Fibroblast of skin of scalp (primary cell): ENCODE measurements around the gene LPIN1.
"Not testable (repeated sequence)": the region's sequence is repeated elsewhere in the genome, so short reads cannot be mapped to it uniquely, and the experiment has no call there.

Source experiments
- DNase-seq: peaks from one replicate; pipeline ENCODE4 v3.0.0-alpha.2; 2013

Gene LPIN1

DNA sequence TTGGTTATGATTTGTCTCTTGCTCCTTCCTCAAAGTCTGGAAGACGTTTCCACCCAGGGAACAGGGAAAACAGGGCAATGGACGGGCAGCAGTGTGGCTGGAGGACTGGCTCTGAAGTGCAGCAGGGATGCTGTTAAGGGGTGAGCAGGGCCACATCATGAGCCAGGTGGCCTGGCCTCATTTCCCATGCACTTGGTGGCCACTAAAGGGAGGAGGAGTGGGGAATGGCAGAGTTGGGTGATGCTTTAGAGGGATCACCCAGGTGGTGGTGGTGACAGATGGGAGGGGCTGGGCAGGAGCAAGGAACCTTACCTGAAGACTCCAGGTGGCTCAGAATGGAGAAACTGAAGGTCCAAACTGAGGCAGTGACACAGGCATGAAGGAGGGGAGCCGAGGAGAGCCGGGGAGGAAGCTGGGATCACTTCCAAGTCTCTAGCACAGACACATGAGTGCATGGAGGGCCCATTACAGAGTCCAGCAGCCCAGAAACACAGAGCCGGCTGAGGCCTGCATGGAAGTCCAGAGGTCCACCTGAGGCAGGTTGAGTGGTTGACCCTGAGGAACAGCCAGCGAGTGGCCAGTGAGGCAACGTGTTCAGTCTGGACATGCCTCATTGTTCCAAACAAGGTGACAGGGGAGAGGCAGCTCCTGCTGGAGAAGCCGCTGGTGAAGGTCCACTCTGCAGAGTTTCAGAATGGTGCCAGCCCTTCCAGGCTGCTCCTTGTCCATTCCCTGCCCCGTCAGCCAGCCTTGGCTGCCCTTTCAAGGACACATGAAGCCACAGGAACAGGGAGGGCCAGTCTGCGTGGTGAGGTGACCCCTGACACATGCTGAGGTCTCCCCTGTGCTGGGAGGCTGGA is 91.7 kb downstream of the LPIN1 start:
- no peak for DNase-seq

- no peak for DNase-seq
Measured at GRCh38 chr2:11839916-11840315, 93.5 kb downstream of the LPIN1 start.

GRCh38 chr2:11842336-11842735 is 95.9 kb downstream of the LPIN1 start:
- DNase-seq = no peak

- not testable (repeated sequence) for DNase-seq
Measured at GRCh38 chr2:11844798-11845197, 98.4 kb downstream of the LPIN1 start.

DNA sequence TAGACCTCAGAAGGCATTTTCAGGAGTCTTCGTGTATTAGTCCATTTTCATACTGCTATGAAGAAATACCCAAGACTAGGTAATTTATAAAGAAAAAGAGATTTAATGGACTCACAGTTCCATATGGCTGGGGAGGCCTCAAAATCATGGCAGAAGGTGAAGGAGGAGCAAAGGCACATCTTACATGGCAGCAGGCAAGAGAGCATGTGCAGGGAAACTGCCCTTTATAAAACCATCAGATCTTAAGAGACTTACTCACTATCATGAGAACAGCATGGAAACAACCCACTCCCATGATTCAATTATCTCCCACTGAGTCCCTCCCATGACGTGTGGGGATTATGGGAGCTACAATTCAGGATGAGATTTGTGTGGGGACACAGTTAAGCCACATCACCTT is 101.5 kb downstream of the LPIN1 start:
- DNase-seq = not testable (repeated sequence)

GRCh38 chr2:11850082-11850481 is 103.7 kb downstream of the LPIN1 start:
- no peak for DNase-seq

DNA sequence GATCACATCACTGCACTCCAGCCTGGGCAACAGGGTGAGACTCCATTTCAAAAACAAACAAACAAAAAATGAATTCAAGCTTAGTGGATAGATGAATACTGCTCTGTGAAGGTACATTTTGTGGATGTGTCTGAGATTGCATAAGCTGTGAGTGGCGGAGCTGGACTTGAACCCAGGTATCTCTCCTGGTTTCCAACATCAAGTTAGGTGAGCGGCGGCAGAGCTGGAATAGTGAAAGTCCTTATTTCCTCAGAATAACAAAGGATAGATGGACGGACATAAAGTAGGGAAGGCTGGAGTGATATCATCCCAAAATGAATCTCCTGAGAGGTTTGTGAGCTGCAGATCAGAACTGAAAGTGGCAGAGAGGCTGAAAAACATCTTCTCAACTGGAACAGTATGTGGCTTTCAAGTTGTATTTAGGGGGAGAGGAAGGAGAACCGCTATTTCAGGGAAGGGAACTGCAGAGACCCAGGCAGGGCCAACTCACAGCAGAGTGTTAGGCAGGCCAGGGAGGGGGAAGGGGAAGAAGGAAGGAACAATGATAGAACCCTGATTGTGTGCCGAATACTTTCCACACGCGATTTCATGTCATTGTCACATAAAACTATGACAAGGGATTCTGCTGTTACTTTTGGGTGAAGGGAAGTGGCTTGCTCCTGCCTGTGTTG is 106.2 kb downstream of the LPIN1 start:
- no peak for DNase-seq

DNA sequence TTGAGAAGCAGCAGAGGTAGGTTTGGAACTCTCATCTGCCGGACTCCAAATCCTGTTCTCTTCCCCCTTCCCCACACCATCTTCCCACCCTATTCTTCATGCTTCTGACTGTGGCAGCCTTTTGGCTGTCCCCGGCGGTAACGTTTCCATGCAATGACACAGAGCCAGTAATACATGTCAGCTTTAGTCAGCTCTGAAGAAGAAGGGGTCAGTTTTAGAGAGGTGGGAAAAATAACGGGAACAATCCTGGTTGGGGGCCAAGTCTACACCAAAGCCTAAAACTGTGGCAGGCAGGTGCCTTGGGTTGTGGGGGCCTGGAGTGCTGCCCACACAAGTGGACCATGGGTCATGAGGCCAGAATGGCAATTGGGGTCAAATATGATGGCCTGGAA is 106.8 kb downstream of the LPIN1 start:
- no peak for DNase-seq

- DNase-seq = no peak
Measured at GRCh38 chr2:11855064-11855760, 108.8 kb downstream of the LPIN1 start.

DNA sequence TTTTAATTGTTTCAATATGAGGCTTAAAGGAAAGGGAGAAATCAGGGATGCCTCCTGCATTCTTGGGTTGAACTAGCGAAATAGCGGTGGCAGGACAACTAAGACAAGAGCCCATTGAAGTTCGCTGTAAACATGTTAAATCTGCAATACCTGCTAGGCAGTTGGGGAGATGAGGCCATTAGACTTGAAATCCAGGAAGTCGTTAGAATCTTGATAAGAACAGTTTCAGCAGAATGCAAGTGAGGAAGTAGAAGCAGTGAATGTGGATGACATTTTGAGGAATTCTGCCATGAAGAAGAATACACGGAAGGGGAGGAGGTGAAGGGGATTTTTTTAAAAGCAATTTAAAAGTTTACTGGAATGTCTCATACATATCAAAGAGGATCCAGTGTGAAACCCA is 109.7 kb downstream of the LPIN1 start:
- no peak for DNase-seq

GRCh38 chr2:11858883-11859282 is 112.5 kb downstream of the LPIN1 start:
- DNase-seq = no peak

DNA sequence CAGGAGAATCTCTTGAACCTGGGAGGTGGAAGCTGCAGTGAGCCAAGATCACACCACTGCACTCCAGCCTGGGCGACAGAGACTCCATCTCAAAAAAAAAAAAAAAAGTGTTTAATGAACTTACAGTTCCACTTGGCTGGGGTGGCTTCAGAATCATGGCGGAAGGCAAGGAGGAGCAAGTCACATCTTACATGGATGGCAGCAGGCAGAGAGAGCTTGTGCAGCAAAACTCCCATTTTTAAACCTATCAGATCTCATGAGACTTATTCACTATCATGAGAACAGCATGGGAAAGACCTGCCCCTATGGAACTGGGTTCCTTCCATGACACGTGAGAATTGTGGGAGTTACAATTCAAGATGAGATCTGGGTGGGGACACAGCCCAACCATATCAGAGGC is 113.5 kb downstream of the LPIN1 start:
- not testable (repeated sequence) for DNase-seq

DNA sequence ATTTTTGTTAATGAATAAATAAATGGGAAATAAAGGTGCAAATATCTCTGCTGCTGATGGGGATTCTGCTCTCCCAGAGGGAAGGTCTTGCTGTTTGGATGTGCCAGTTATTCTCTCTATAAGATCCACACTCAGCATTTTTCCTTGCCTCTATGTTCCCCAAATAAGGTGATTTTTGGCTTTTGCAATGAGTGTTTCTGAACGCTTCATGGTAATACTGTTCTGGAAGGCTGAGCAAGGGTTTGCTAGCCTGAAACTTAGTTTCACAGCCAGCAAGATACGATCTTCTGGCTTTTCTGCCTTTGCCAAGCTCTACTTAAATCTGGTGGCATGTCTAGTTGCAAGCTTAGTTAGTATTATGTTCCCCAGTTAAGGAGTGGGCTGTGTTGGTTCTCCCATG is 114.6 kb downstream of the LPIN1 start:
- no peak for DNase-seq

- DNase-seq = no peak
Measured at GRCh38 chr2:11862049-11862448, 115.6 kb downstream of the LPIN1 start.

GRCh38 chr2:11863103-11863502 is 116.7 kb downstream of the LPIN1 start:
- DNase-seq = no peak

DNA sequence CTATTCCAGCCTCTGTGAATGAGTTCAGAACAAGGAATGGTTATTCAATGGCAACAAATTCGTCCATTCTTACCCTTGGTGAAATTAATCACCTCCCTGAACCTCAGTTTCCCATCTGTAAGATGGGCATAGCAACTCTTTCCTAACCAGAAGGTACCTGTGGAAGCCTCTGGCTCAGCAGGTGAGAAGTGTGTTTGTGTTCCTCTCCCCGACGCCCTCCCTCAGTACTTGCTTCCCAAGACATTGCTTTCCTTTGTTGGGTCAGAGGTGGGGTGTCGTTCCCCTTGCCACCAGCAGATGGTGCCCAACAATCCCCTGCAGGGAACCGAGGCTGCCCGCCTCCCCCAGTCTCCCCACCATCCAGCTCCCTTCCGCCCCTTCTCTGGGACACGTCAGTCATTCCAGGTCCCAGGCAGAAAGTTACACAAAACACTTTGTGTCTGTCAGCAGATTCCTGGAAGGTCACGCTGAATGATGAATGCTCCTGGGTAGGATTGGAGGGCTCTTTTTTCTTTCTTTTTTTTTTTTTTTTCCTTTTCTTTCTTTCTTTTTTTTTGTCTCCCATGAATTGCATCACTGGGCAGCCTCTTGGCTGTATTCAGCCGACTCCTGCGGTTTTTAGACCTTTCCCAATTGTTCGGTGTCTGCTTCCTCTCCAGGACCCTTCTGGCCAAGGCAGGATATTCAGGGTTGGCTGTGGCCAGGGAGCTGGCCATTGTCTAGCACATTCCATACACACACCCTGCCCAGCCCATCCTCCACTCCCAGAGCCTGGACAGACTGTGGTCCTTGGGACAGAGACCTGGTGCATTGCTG is 117.3 kb downstream of the LPIN1 start:
- peak; percentile 94 for DNase-seq

DNA sequence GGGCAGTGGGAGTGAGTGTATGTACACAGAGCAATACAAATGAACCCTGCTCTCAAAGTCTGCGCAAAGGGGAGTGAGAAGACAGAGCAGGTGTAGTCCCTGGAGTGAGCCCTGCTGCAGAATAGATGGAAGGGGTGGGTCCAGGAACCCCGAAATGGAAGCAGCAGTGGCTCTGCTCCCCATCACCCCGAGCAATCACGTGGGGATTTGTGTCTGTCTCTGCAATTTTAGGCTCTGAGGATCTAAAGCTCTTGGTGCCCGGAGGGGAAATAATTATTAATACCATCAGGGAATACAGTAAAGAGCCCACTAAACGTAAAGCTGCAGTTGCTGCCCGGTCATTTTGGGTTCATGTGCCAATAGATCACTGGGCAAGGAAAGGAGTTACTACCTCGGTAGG is 118.3 kb downstream of the LPIN1 start:
- no peak for DNase-seq

- DNase-seq = no peak
Measured at GRCh38 chr2:11865378-11865777, 118.9 kb downstream of the LPIN1 start.

- DNase-seq = no peak
Measured at GRCh38 chr2:11865805-11866204, 119.4 kb downstream of the LPIN1 start.

DNA sequence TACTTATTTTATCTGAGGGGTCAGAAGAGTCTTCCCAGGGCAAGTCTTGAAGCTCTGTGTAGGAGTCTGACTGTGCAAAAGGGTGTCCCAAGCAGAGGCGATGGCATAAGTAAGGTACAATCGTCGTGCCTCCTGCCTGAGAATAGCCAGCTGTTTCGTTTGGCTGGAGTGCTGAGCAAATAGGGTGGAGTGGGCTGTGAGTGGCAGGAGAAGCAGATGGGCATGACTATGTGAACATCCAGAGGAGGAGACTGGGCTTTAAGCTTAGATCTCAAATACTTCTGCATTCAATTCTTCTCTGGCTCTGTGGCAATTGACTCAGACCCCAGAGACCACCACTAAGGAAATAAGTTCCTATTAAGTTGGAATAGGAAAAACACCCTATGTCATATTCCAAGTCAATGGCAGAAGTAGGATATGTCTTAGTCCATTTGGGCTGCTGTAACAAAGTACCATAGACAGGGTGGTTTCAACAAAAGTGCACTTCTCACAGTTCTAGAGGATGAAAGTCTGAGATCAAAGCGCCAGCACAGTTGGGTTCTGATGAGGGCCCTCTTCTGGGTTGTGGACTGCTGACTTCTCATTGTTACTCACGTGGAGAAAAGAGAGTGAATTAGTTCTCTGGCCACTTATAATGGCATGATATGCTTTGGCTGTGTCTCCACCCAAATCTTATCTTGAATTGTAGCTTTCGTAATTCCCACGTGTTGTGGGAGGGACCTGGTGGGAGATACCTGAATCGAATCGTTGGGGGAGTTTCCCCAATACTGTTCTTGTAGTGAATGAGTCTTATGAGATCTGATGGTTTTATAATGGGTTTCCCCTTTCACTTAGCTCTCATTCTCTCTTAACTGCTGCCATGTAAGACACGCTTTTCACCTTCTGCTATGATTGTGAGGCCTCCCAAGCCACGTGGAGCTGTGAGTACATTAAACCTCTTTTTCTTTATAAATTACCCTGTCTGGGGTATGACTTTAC is 120.2 kb downstream of the LPIN1 start:
- no peak for DNase-seq

DNA sequence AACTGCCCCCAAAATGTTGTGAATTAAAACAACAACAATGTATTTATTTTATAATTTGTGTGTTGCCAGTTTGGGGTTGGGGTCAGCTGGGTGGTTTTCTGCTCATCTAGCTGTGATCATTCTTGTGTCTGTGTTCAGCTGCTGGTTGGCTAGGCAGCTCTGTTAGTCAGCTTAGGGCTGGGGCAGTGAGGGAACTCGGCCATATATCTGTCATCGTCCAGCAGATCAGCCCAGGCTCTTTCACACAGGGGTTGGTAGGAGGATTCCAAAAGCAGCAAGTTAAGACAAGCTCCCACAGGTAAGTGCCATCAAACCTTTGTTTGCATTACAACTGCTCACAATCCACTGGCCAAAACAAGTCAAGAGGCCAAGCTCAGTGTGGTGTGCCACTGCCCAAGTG is 121.5 kb downstream of the LPIN1 start:
- DNase-seq = no peak
